SU-DHL-6 (cell line): ENCODE data around the gene CLDN18.

Source experiments
- EZH2phosphoT487 ChIP-seq: fragments of 200-600 bp; sonication (generic), shearing (Covaris generic); conservative IDR thresholded peaks from 2 replicates; pipeline ENCODE4 v1.6.1; 2018; ENCODE audit warnings: mild to moderate bottlenecking, antibody characterized with exemption, low read length, moderate library complexity, mixed read lengths
- TF ChIP-seq, protein P1 (sequence below): fragments of 200-600 bp; sonication (generic); IDR thresholded peaks from one replicate; pipeline ENCODE4 v1.5.1; 2017; ENCODE audit warnings: antibody characterized with exemption, mild to moderate bottlenecking, low read length, moderate library complexity; ENCODE audit not compliant: insufficient read depth, poor library complexity, severe bottlenecking

DNA sequence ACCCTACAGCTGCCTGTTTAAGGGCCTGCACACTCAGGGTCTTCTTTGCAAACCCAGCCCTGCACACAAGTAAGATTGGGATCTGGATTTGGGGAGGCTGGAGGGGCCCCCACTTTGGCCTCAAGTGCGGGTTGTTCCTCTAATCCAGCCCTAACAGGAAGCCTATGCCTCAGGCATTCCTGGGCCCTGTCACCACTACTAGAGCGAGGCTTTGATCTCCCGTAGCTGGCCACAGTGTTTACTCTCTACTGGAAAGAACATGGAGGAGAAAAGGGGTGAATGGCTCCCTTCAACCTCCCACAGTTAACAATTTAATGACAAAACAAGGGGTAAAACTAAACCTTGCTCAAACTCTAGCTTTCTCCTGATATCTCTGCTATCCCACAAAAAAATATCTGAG is 57.0 kb downstream of the CLDN18 start:
- TF ChIP-seq, protein P1, sequence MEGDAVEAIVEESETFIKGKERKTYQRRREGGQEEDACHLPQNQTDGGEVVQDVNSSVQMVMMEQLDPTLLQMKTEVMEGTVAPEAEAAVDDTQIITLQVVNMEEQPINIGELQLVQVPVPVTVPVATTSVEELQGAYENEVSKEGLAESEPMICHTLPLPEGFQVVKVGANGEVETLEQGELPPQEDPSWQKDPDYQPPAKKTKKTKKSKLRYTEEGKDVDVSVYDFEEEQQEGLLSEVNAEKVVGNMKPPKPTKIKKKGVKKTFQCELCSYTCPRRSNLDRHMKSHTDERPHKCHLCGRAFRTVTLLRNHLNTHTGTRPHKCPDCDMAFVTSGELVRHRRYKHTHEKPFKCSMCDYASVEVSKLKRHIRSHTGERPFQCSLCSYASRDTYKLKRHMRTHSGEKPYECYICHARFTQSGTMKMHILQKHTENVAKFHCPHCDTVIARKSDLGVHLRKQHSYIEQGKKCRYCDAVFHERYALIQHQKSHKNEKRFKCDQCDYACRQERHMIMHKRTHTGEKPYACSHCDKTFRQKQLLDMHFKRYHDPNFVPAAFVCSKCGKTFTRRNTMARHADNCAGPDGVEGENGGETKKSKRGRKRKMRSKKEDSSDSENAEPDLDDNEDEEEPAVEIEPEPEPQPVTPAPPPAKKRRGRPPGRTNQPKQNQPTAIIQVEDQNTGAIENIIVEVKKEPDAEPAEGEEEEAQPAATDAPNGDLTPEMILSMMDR: no peak
- TF ChIP-seq EZH2phosphoT487: no peak
